CD14-positive monocyte (primary cell): ENCODE measurements around the gene MAP4K3. TPM values are rescaled to one million over a fixed set of nuclear protein-coding genes. Genes with fewer than 3 reads are reported as not detected.

ENCODE experiments used
- DNase-seq, 3 donors: peaks; one replicate each; pipeline ENCODE4 v3.0.0-alpha.2; 2011 to 2022
- H2AFZ ChIP-seq: 2 replicates; pipeline ENCODE4 v1.6.0; 2012; ENCODE audit warnings: mild to moderate bottlenecking, low read depth, low read length, inconsistent platforms; ENCODE audit not compliant: insufficient read depth, poor library complexity, severe bottlenecking
- H3K27ac ChIP-seq, 2 donors: 1 replicate in 1 of 2; 2 replicates in 1 of 2; pipeline ENCODE4 v1.5.1; 2012 to 2013; ENCODE audit warnings: low read length in 2 of 2, control low read depth in 1 of 2, inconsistent platforms in 1 of 2, low read depth in 1 of 2, mild to moderate bottlenecking in 1 of 2
- H3K27me3 ChIP-seq, 2 donors: one replicate each; pipeline versions ENCODE4 v1.6.0 to v1.6.1; 2011 to 2013; ENCODE audit warnings: low read length in 2 of 2; ENCODE audit not compliant: control insufficient read depth in 2 of 2, insufficient read depth in 2 of 2
- H3K36me3 ChIP-seq, 2 donors: replicated peaks in 1 of 2; 1 replicate in 1 of 2; 2 replicates in 1 of 2; pipeline versions ENCODE4 v1.5.1 to v1.6.1; 2012 to 2013; ENCODE audit warnings: low read length in 2 of 2, control low read depth in 1 of 2, inconsistent platforms in 1 of 2, mild to moderate bottlenecking in 1 of 2; ENCODE audit not compliant: insufficient read depth in 2 of 2, control insufficient read depth in 1 of 2
- H3K4me1 ChIP-seq, 2 donors: 1 replicate in 1 of 2; 2 replicates in 1 of 2; pipeline versions ENCODE4 v1.5.1 to v1.6.1; 2012 to 2013; ENCODE audit warnings: low read length in 2 of 2, control low read depth in 1 of 2, inconsistent platforms in 1 of 2, mild to moderate bottlenecking in 1 of 2, moderate library complexity in 1 of 2; ENCODE audit not compliant: insufficient read depth in 2 of 2, control insufficient read depth in 1 of 2
- H3K4me2 ChIP-seq: replicated peaks from 2 replicates; pipeline ENCODE3; 2012; ENCODE audit warnings: low read length, moderate library complexity, mild to moderate bottlenecking; ENCODE audit not compliant: poor library complexity, severe bottlenecking; ENCODE audit errors: extremely low read depth
- H3K4me3 ChIP-seq, 3 experiments: fragments of 200-600 bp in 1 of 3; sonication (generic) in 1 of 3; replicated peaks in 1 of 3; 1 replicate in 2 of 3; 2 replicates in 1 of 3; pipeline ENCODE4 v1.5.1; 2011 to 2013; ENCODE audit warnings: low read length in 3 of 3, mild to moderate bottlenecking in 3 of 3, control low read depth in 2 of 3, low read depth in 2 of 3, inconsistent platforms in 1 of 3, moderate library complexity in 1 of 3
- H3K79me2 ChIP-seq: 2 replicates; pipeline ENCODE4 v1.6.0; 2012; ENCODE audit warnings: mild to moderate bottlenecking, control low read depth, inconsistent platforms, low read length, moderate library complexity; ENCODE audit not compliant: insufficient read depth
- H3K9ac ChIP-seq: 2 replicates; pipeline ENCODE4 v1.6.0; 2017; ENCODE audit warnings: low read length, mild to moderate bottlenecking; ENCODE audit not compliant: insufficient read depth, poor library complexity, severe bottlenecking
- H3K9me3 ChIP-seq, 2 donors: replicated peaks in 1 of 2; 1 replicate in 1 of 2; 2 replicates in 1 of 2; pipeline versions ENCODE4 v1.5.1 to v1.6.1; 2012 to 2013; ENCODE audit warnings: low read length in 2 of 2, control low read depth in 1 of 2; ENCODE audit not compliant: control insufficient read depth in 1 of 2, insufficient read depth in 1 of 2
- H4K20me1 ChIP-seq: 2 replicates; pipeline ENCODE4 v1.6.0; 2012; ENCODE audit warnings: mild to moderate bottlenecking, low read length, control low read depth, moderate library complexity; ENCODE audit not compliant: insufficient read depth
- H3K27ac Mint-ChIP-seq, 7 donors: one replicate each; pipeline ENCODE4 v1.8.0; 2020; ENCODE audit warnings: mild to moderate bottlenecking in 7 of 7, mixed read lengths in 7 of 7, moderate library complexity in 6 of 7, inconsistent platforms in 2 of 7
- H3K27me3 Mint-ChIP-seq, 3 donors: one replicate each; pipeline ENCODE4 v1.8.0; 2021 to 2022; ENCODE audit warnings: low read depth in 3 of 3, mild to moderate bottlenecking in 3 of 3, mixed read lengths in 3 of 3, moderate library complexity in 3 of 3, inconsistent platforms in 1 of 3
- H3K36me3 Mint-ChIP-seq, 2 donors: one replicate each; pipeline ENCODE4 v1.8.0; 2020; ENCODE audit warnings: mixed read lengths in 2 of 2, inconsistent platforms in 1 of 2, mild to moderate bottlenecking in 1 of 2
- H3K4me1 Mint-ChIP-seq: one replicate; pipeline ENCODE4 v1.8.0; 2020; ENCODE audit warnings: mild to moderate bottlenecking, mixed read lengths
- H3K4me3 Mint-ChIP-seq, 2 donors: one replicate each; pipeline ENCODE4 v1.8.0; 2020; ENCODE audit warnings: mild to moderate bottlenecking in 2 of 2, mixed read lengths in 2 of 2, moderate library complexity in 1 of 2
- H3K9me3 Mint-ChIP-seq, 7 donors: one replicate each; pipeline ENCODE4 v1.8.0; 2020 to 2022; ENCODE audit warnings: mixed read lengths in 7 of 7, mild to moderate bottlenecking in 6 of 7, moderate library complexity in 6 of 7, inconsistent platforms in 2 of 7
- CTCF ChIP-seq: fragments of 200-600 bp; IDR thresholded peaks from one replicate; pipeline ENCODE4 v1.8.0; 2022; ENCODE audit warnings: antibody characterized with exemption, mild to moderate bottlenecking
- WGBS: methylation state at CpG from one replicate; pipeline ENCODE4 v1.1.5; 2013; ENCODE audit warnings: missing lambda C conversion rate; ENCODE audit not compliant: insufficient coverage; 5-methylcytosine and 5-hydroxymethylcytosine counted together
- intact Hi-C, 2 donors: fragments of 100-400 bp; cut with micrococcal nuclease; formaldehyde crosslinking; loops; one replicate each; pipeline versions ENCODE4 v1.15.0 to v1.15.1; 2023
- polyA plus RNA-seq, 3 donors: library from polyadenylated mRNA; depleted of rRNA in 1 of 3; unstranded in 2 of 3; stranded (reverse) in 1 of 3; fragments of 300-500 nt in 2 of 3; fragments of >200 nt in 1 of 3; fragmentation: Illumina TruSeq in 2 of 3; gene quantifications; 1 replicate in 2 of 3; 2 replicates in 1 of 3; pipeline ENCODE4 v1.2.3, GENCODE V29; 2012 to 2021

The MAP4K3 gene
- polyA plus RNA-seq, 3 donors = 1.0 to 8.0 (median 4.0) TPM

- H3K4me2 ChIP-seq = no peak overlapping the region
- peaks cover 30 to 37% of the 10 kb centered on the region in 2 donors for H3K36me3 Mint-ChIP-seq
- no peaks in the 10 kb centered on the region for H3K4me1 ChIP-seq
- H3K4me1 Mint-ChIP-seq = no peaks in the 10 kb centered on the region
- peaks cover 18 to 48% of the 10 kb centered on the region in 2 donors for H3K36me3 ChIP-seq
- H3K4me3 Mint-ChIP-seq = no peak overlapping the region
- H3K27ac ChIP-seq = no peak overlapping the region
- no peak for DNase-seq
- H4K20me1 ChIP-seq = no peaks in the 10 kb centered on the region
- no peaks in the 10 kb centered on the region for H3K27me3 ChIP-seq
- no peaks in the 10 kb centered on the region for H3K9me3 ChIP-seq
- TF ChIP-seq CTCF = no peak
- no peak overlapping the region for H3K27ac Mint-ChIP-seq
- no CpG with 5 or more reads among the region's 3 CpGs for WGBS
- H3K79me2 ChIP-seq = no peaks in the 10 kb centered on the region
- no peak overlapping the region for H3K9ac ChIP-seq
- H2AFZ ChIP-seq = no peak overlapping the region
- intact Hi-C loops = no loop called here
- no peaks in the 10 kb centered on the region for H3K27me3 Mint-ChIP-seq
- no peak overlapping the region for H3K4me3 ChIP-seq
- H3K9me3 Mint-ChIP-seq = no peaks in the 10 kb centered on the region
Observed at GRCh38 chr2:39281391-39281790, 155.7 kb downstream of the MAP4K3 start.

GRCh38 chr2:39275016-39275415 is 162.1 kb downstream of the MAP4K3 start:
- peak; percentile 7 for TF ChIP-seq CTCF
- Histone ChIP-seq H4K20me1 (no peaks in the 10 kb centered on the region), H3K27me3 (no peaks in the 10 kb centered on the region), H3K79me2 (no peaks in the 10 kb centered on the region), H3K4me3 (no peak overlapping the region), H3K4me2 (no peak overlapping the region), H3K27ac (no peak overlapping the region), H2AFZ (no peak overlapping the region), H3K9me3 (no peaks in the 10 kb centered on the region), H3K9ac (no peak overlapping the region), H3K4me1 (no peaks in the 10 kb centered on the region), H3K36me3 (peaks cover 25 to 56% of the 10 kb centered on the region in 2 donors)
- Mint-ChIP-seq H3K9me3 (peaks cover 0 to 7% (median 0%) of the 10 kb centered on the region in 7 donors), H3K27ac (no peak overlapping the region), H3K27me3 (no peaks in the 10 kb centered on the region), H3K4me3 (no peak overlapping the region), H3K36me3 (peaks cover 41 to 43% of the 10 kb centered on the region in 2 donors), H3K4me1 (no peaks in the 10 kb centered on the region)
- DNase-seq = no peak
- WGBS = no CpG with 5 or more reads among the region's 1 CpG
- intact Hi-C loops = no loop called here
